ENCODE data around the gene OSBPL6.

Gene OSBPL6

GRCh38 chr2:178450774-178451525 is 256.6 kb downstream of the OSBPL6 start, which contains the start of the genes PJVK and PRKRA:
PJVK (plus strand) TSS chr2:178451378; CDS start chr2:178453410, 2,032 bp downstream.
PRKRA (minus strand) TSS chr2:178451175; CDS start chr2:178451030, 145 bp downstream.
- DNase-seq = peak; percentile 95 to 98

- no peak for DNase-seq
These were observed 258.0 kb downstream of the OSBPL6 start for GRCh38 chr2:178452334-178452733.
